GM21381 (cell line): Measurements from ENCODE around the gene INTS11.

Experiments
- ATAC-seq: cut with Tn5 transposase; IDR thresholded peaks from one replicate; pipeline ENCODE4 v1.9.1; 2021; ENCODE audit warnings: mild to moderate bottlenecking, moderate library complexity; ENCODE audit not compliant: unreplicated experiment

Gene INTS11

DNA sequence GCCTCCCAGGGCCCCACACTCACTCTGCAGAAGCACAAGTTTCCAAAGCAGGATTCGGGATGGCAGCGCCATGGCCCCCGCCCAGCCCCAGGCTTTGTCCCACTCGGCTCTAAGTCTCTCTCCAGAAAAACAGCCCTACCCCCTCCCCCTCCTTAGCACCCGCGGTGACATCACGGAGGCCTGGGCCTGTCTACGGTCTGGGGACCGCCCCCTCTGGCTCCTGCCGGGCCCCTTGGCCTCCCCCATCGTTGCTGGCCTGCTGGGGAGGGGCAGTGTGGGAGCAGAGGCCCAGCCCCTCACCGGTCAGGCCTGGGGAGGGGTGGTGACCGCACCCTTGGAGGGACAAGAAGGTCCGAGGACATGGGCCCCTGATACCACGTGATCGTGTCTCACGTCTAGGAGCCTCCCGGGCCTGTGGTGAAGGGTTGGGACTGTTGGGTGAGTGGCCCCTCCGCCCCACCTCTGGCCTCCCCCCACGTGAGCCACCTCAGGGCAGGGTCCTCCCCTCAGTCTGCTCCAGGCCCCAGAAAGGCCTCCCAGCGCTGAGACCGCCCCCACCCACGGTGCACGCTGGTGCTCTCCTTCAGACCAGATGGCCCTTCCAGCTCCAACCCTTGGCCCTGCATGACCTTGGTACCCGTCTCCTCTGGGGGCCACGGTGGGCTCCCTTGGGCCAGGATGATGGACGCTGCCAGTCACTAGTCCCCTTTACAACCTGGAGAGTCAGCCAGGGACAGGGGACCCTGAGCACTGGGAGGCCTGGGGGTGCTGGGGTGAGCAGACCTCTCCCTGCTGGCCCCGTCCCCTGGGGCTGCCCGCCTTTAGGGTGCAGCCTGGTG is 34.2 kb upstream of the INTS11 start, which contains the start of gene MXRA8:
Gene MXRA8, minus strand, starts transcription at position 123 of the 839 bp plus-strand sequence. Its CDS starts 51 bp downstream, at position 72.
- no peak for ATAC-seq

DNA sequence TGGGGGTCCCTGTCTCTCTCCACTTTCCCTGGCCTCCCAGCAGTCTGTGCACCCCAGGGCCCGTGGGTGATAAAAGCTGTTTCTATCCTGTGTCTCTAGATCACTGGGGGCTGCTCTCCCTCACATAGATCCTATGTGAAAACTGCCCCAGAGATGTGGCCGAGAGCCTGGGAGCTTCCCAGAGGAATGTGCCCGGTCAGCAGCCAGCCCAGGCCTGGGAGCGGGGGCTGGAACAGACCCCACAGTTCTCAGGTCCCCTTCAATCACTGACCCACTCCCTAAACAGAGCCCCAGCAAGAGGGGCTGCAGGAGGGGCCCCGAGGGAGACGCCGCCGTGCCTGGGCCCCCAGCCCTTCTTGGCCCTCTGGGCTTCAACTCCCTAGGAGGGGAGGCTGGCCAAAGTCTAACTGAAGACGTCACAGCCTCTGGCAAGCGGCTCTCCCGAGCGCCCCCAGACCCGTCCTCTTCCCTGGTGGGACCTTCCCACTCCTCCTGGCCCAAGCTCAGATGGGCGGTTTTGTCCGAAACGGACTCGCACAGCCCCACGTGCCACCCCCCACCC is 33.5 kb upstream of the INTS11 start:
- ATAC-seq: no peak

DNA sequence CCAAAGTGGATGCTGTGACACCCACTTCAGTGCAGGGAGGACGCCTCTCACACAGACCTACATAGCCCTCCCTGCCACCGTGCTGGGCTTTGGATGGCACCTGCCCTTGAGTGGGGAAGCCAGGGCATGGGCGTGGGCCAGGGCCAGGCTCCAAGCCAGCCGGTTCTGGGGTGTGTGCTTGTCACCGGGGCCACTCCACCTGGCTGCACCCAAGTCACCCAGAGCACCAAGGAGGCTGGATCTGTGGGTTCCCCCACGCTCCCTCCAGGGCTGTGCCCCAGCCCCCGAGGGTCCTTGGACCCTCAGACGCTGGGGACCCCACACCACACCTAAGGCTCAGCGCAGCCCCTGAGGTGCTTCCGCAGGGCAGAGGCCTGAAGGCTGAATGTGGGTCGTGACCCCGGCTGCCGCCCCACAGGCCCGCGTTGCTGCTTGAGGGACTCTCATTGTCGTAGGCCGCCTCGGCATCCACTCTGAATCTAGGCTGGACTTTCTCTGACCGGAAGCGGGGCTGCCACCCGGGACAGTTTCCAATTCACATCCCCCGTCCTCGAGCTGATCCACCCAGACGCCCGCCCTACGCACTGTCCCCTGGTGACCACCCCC is 32.4 kb upstream of the INTS11 start:
- no peak for ATAC-seq

DNA sequence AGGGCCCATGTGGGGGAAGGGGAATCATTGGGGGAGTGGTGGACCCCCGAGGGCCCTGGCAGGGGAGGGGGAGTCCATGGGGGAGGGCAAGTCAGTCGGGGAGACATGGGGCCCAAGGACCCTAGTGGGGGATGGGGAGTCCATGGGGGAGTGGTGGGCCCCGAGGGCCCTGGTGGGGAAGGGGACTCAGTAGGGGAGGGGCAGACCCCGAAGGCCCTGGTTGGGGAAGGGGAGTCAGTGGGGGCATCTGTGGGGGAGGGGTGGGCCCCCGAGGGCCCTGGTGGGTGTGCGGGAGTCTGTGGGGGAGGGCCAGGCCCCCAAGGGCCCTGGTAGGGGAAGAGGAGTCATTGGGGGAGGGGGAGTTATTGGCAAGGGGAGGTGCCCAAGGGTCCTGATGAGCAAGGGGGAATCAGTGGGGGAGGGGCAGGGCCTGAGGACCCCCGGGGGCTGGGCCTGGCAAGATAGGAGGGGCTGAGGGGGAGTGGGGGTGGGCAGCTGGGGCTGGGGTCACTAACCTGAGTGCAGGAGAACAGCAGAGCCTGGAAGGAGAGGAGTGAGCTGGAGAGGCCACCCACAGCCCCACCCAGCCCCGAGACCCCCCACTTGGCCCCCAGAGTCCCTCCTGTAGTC is 31.8 kb upstream of the INTS11 start:
- ATAC-seq: no peak

- no peak for ATAC-seq
Observed at GRCh38 chr1:1355416-1355815, 31.0 kb upstream of the INTS11 start.

DNA sequence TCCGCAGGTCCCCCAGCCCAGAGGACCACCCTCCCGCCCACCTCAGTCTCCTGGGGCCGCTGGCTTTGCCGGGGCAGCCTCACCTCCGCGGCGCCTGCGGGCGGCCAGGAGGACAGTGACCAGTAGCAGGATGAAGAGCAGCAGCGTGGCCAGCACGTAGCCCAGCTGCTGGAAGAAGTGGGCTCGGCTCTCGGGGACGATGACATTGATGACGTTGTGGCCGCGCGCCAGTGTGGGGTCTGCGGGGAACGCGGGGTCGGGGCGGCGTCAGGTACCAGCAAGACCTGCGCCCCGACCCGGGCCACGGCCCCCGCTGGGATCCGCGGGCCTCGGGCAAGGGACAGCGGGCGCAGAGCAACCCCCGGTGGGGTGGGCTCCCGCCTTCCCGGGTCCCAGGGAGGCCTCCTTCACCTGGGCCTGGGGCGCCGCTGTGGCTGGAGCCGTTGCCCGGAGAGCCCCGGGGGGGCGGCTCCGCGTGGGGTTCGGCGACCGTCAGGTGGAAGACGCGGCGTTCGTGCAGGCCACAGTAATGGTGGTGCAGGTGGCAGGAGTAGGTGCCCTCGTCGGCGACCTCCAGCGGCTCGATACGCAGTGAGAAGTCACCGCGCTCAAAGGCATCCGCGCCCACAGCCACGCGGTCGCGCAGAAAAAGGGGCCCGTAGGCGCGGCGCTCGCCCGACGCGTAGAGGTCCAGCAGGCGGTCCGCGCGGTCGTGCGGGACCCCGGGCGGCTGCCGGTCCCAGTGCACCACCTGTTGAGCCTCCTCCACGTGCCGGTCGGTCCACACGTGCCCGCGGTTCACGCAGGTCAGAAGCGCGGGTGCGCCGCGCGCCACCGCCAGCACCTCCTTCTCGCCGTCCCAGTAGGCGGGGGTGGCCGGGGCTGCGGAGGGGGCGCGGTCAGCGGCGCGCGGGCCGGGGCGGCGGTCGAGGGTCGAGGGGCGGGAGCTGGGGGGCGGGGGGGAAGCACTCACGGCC is 30.1 kb upstream of the INTS11 start:
- ATAC-seq: no peak

DNA sequence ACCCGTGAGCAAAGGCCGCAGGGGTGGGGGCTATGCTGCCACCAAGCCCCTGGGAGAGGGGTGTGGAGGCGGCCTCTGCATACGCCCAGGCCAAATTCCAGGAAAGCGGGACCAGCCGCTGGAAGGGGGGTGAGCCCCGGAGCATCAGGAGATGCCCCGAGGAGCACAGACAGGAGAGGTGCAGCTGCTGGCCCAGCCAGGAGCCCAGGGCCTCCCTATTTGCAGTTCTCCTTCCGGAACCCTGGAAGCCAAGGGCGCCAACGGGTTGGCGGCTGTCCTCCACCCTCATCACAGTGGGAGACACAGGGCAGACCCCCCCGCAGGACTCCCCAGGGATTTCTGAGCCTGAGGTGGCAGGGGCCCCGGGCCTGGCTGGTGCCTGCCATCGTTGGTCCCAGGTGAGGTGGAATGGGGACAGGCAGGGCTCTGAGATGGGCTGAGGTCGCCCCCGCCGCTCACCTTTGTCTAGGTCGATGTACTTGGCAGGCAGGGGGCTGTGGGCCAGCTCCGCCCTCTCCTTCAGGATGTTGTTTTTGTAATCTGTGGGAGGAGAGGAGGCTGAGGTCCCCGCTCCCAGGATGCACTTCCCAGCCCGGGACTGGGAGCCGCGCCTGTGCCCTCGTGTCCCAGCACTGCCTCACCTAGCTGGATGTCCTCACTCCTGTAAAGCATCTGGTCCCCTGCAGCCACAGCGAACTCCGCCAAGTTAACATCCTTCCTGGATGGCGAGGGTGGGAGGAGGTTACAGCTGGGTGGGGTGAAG is 29.1 kb upstream of the INTS11 start:
- no peak for ATAC-seq

DNA sequence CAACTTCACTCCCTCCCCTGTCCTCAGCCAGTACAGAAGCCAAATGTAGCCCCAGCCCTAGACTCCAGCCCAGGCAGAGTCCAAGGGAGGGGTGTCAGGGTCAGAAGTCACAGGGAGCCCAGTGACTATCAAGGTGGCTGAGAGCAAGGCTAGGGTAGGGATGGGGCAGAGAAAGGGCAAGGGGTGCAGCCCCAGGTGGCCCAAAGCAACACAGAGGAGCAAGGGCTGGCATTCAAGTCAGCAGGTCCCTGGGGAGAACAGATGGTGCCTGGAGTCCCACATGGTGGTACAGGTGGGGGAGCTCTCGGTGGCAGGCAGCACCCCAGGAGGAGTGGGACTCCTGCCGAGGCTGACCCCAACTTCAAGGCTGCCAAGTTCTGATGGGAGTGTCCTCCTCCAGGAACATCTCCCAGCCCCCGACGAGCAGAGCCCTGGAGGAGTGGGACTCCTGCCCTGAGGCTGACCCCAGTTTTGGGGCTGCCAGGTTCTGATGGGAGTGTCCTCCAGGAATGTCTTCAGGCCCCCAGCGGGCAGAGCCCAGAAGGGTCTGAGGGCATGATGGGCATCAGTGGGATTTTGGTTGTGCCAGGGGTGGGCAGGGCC is 28.4 kb upstream of the INTS11 start:
- no peak for ATAC-seq

DNA sequence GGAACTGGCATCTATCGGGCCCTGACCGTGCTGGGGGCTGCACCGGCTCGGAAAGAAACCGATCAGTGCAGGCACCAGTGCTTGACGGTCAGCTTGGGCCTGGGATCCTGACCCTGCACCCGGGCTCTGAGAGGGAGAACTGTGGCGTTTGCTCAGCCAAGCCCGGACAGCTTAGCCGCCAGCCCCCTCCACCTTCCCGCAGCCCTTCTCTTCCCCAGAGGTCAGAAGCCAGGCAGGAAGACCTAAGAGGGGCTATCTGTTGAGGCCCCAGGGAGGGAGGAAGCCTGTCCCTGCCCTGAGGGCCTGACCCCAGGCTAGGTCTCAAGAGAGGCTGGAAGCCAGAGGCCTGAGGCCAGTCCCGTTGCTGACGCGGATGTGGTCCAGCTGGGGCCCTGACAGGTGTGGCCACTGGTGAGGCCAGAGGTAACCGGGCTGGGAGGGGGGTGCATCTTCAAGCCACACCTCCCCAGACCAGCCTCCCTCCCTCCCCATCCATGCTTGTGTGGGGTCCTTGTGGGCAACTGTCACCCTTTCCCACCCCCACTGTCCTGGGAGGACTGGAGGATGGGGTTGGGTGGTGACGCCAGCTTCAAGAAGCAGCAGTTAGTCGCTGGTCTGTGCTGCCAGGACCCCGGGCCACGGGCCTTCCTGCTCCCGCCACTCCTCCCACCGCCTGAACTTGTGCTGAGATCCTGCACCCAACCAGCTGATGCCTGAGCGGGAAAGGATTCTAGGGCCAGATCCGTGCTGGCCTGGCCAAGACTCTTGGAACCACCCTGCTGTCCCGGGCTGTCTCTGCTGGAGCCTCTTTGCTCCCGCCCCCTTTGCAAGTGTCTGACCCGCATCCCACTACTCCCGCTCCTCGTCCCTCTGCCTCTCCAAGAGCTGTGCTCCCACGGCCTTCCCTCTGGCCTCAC is 27.3 kb upstream of the INTS11 start:
- ATAC-seq: no peak

DNA sequence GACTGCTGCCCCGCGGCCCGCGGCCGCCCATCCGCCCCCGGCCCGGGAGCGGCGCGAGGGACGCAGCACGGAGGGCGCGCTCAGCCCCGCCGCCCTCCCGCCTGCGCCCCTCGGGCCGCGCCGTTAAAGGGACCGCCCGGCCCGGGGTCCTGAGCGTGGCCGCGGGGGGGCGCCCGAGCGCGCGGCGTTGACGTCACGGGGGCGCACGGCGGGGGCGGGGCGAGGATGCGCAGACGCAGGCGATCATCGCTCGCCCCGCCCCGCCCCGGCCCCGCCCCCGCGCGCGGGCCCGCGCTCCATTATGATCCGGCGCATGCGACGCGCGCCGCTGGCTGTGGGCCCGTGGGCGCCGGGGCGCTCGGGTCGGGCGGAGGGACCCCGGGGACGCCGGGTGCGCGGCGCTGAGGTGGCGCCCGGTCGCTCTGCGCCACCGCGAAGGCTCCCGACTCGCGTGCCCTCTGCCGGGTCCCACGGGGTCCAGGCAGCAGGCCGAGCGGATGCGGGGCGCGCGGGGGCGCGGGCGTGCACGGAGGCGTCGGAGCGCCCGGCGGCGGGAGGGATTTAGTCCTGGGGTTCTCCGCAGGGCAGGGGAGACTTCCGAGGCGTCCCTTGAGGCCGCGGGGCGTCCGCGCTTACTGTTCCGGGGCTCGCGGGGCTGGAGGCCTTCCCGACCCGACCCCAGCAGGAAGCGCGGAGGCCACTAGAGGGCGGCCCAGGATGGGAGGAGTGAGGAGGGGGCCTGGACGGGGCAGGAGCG is 25.0 kb upstream of the INTS11 start, which contains the start of gene DVL1:
Gene DVL1, minus strand, starts transcription at position 163 of the 757 bp plus-strand sequence. CDS start 353 bp downstream, outside the sequence.
- peak; percentile 64 for ATAC-seq

DNA sequence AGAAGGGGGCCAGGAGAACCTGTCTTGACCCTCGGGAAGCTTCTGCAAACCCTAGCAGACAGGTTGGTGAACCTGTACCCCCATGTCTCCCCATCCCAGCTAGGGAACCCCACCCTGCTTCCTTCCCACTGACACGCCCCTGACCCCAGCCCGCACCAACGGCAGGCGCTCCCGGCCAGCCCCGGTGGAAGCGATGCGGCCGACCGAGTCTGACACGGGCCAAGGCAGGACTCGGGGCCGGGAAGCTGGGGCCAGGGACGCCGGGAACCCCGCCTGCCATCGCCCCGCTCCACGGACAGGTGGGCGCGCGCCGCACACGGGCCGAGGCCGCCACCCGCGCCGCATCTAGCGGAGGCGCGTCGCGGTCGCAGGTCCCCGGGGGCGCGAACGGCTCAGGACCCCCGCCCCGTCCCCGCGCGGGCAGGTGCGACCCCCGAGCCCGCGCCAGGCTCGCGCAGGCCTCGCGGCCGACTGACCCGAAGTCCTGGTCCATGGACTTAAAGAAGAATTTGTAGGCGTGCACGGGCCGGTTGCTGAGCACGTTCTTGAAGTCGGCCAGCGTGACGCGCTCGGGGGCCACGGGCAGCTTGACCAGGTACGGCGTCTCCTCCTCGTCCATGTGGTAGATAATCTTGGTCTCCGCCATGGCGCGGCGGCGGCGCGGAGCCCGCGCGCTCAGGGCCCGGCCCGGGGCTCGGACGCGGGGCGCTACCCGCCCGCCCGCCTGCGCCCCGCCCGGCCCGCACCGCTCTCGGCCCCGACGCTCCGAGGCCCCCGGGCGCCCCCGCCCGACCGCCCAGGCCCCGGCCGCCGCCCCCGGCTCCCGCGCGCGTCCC is 24.2 kb upstream of the INTS11 start:
- peak; percentile 36 for ATAC-seq

DNA sequence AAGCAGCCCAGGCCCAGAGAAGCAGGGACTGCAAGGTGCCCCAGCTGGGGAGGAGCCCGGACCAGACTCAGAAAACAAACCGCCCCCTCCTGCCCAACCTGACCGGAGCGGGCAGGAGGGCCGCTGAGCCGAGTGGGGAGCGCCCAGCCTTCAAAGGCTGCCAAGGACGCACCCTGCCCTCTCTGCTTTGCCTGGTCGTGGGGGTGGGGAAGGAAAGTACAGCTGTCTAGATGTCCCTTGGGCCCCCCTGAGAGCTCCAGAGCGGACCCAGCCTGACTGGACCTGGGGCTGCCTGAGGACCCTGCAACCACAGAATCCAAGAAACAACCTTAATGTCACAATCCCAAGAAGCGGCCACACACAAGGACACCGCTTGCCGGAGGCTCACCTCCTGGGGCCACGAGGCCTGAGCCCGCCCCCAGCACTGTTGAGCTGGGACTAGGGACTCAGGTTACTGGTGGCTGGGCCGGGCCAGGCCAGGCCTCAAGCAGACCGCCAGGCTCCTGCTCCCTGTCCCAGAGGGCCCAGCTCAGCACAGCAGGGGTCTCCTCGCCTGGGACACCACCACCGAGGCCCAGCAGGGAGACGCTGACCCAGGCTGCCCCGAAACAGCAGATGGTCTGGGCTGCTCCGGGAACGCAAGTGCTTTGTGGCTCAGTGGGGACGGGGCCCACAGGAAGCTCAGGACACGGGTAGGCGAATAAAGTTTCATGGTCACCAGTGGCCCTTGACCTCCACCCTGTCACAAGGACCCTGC is 23.4 kb upstream of the INTS11 start:
- ATAC-seq: no peak

- ATAC-seq: no peak
Observed at GRCh38 chr1:1347026-1347595, 22.7 kb upstream of the INTS11 start.

- ATAC-seq: no peak
Observed at GRCh38 chr1:1346501-1346890, 22.0 kb upstream of the INTS11 start.

DNA sequence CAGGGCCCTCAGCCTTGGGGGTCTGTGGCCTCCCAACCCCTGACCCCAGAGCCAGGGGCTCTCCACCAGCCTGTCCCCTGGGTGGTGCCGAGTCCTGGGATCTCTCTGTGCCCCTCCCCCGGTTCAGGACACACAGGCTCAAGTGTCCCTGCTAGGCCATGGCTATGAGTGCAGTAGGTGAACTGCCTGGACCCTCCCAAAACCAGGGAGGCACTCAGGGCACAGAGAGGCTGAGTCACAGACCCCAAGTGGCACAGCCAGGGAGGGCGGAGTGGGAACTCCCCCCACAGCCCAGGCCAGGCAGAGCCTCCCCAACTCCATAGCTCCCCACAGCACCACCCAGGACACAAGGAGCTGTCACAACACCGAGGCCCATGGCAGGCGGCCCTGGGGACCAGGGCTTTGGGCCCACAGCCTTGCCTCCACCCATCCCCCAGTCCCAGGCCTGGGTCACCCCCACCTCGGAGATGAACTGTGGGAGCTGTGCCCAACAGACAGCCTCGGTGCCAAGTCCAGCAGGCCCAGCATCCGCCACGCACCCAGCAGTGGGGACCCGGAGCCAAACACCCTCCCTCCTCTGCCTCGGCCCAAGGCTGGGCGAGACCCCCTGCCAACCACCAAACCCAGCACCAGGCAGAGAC is 21.5 kb upstream of the INTS11 start:
- no peak for ATAC-seq
